SK-N-SH (cell line): ENCODE measurements around the gene XXYLT1. TPM values are rescaled to one million over a fixed set of nuclear protein-coding genes. Genes with fewer than 3 reads are reported as not detected.

Source experiments
- CTCF ChIA-PET: fragments of 300-600, 350-600 bp; formaldehyde crosslinking; extraction: SDS; loops from one replicate; lab custom pipeline; 2021; lab: Yijun Ruan, JAX
- POLR2A ChIA-PET: fragments of 350-600 bp; sonication (Branson Sonifier 250); formaldehyde crosslinking; extraction: SDS; loops from one replicate; lab custom pipeline; 2020; ENCODE audit warnings: antibody characterized with exemption, inconsistent platforms; lab: Yijun Ruan, JAX
- DNase-seq: peaks from one replicate; pipeline ENCODE4 v3.0.0; 2012
- H2AFZ ChIP-seq: fragments of 200-600 bp; sonication (generic); 2 replicates; pipeline ENCODE4 v1.8.1; 2016; ENCODE audit warnings: antibody characterized with exemption, mild to moderate bottlenecking, low read depth
- H3F3A ChIP-seq: fragments of 200-600 bp; sonication (generic); replicated peaks from 2 replicates; pipeline ENCODE3; 2016; ENCODE audit warnings: antibody characterized with exemption, mild to moderate bottlenecking; ENCODE audit not compliant: insufficient read depth
- H3K27ac ChIP-seq, 2 experiments: fragments of 200-500 bp in 1 of 2; fragments of 200-600 bp in 1 of 2; sonication (Bioruptor generic) in 1 of 2; sonication (generic), shearing (Covaris generic) in 1 of 2; 2 replicates each; pipeline versions ENCODE4 v1.5.1 to v1.6.1; 2014 to 2016; ENCODE audit warnings: low read depth in 2 of 2, inconsistent platforms in 1 of 2, low read length in 1 of 2, mild to moderate bottlenecking in 1 of 2, mixed read lengths in 1 of 2
- H3K27me3 ChIP-seq: fragments of 200-600 bp; sonication (generic), shearing (Covaris generic); 2 replicates; pipeline ENCODE4 v1.6.1; 2016; ENCODE audit warnings: mixed run types; ENCODE audit not compliant: insufficient read depth
- H3K36me3 ChIP-seq, 2 experiments: fragments of 200-500 bp in 1 of 2; fragments of 200-600 bp in 1 of 2; sonication (Bioruptor generic) in 1 of 2; sonication (generic) in 1 of 2; replicated peaks in 1 of 2; 2 replicates each; pipeline versions ENCODE3 to v1.5.1; 2014 to 2016; ENCODE audit warnings: low read length in 1 of 2, mild to moderate bottlenecking in 1 of 2; ENCODE audit not compliant: insufficient read depth in 2 of 2, control insufficient read depth in 1 of 2
- H3K4me1 ChIP-seq, 2 experiments: fragments of 200-500 bp in 1 of 2; fragments of 200-600 bp in 1 of 2; sonication (Bioruptor generic) in 1 of 2; sonication (generic), shearing (Covaris generic) in 1 of 2; 2 replicates each; pipeline versions ENCODE4 v1.5.1 to v1.6.1; 2014 to 2016; ENCODE audit warnings: low read depth in 1 of 2, low read length in 1 of 2, mixed run types in 1 of 2; ENCODE audit not compliant: insufficient read depth in 2 of 2, control insufficient read depth in 1 of 2
- H3K4me2 ChIP-seq: fragments of 200-600 bp; sonication (generic), shearing (Covaris generic); 2 replicates; pipeline ENCODE4 v1.6.1; 2017; ENCODE audit warnings: mixed run types
- H3K4me3 ChIP-seq, 2 experiments: fragments of 200-500 bp in 1 of 2; fragments of 200-600 bp in 1 of 2; sonication (Bioruptor generic) in 1 of 2; sonication (generic), shearing (Covaris generic) in 1 of 2; 2 replicates each; pipeline versions ENCODE4 v1.5.1 to v1.8.1; 2014 to 2016; ENCODE audit warnings: low read depth in 2 of 2, inconsistent platforms in 1 of 2, low read length in 1 of 2, mild to moderate bottlenecking in 1 of 2, mixed read lengths in 1 of 2, moderate library complexity in 1 of 2
- H3K79me2 ChIP-seq: fragments of 200-600 bp; sonication (generic); 2 replicates; pipeline ENCODE4 v1.8.1; 2017; ENCODE audit warnings: mild to moderate bottlenecking; ENCODE audit not compliant: insufficient read depth
- H3K9ac ChIP-seq: fragments of 200-600 bp; sonication (generic); 2 replicates; pipeline ENCODE4 v1.6.1; 2017; ENCODE audit warnings: mixed run types
- H3K9me2 ChIP-seq: fragments of 200-600 bp; sonication (generic); 2 replicates; pipeline ENCODE4 v1.6.1; 2017; ENCODE audit warnings: mixed run types
- H3K9me3 ChIP-seq: fragments of 200-600 bp; sonication (generic); 2 replicates; pipeline ENCODE4 v1.6.1; 2017; ENCODE audit warnings: mixed run types, mild to moderate bottlenecking, moderate library complexity
- H4K20me1 ChIP-seq: fragments of 200-600 bp; sonication (generic); 2 replicates; pipeline ENCODE4 v1.6.1; 2017; ENCODE audit warnings: mild to moderate bottlenecking, mixed run types; ENCODE audit not compliant: insufficient read depth
- EP300 ChIP-seq, 2 experiments: IDR thresholded peaks; 2 replicates each; pipeline versions ENCODE4 v1.4.0 to v1.6.1; 2012; ENCODE audit warnings: borderline replicate concordance in 1 of 2, low read depth in 1 of 2, low read length in 1 of 2
- GABPA ChIP-seq: IDR thresholded peaks from 2 replicates; pipeline ENCODE4 v1.4.0; 2012; ENCODE audit warnings: low read depth, mild to moderate bottlenecking
- GATA2 ChIP-seq: sonication (generic); formaldehyde crosslinking; IDR thresholded peaks from 2 replicates; pipeline ENCODE4 v1.5.0; 2020; ENCODE audit warnings: mild to moderate bottlenecking, missing genetic modification reagents
- NRF1 ChIP-seq: IDR thresholded peaks from 2 replicates; pipeline ENCODE4 v1.6.1; 2012; ENCODE audit warnings: low read depth, mild to moderate bottlenecking, low read length
- RCOR1 ChIP-seq: fragments of 150-350 bp; IDR thresholded peaks from 2 replicates; pipeline ENCODE4 v1.6.1; 2017; ENCODE audit warnings: antibody characterized with exemption, low read length
- RFX5 ChIP-seq: IDR thresholded peaks from 2 replicates; pipeline ENCODE4 v1.6.1; 2012; ENCODE audit warnings: mild to moderate bottlenecking, improper control_type of control experiment, low read length
- RXRA ChIP-seq: IDR thresholded peaks from 2 replicates; pipeline ENCODE4 v1.4.0; 2012; ENCODE audit warnings: low read depth, mild to moderate bottlenecking, borderline replicate concordance
- TAF1 ChIP-seq: IDR thresholded peaks from 2 replicates; pipeline ENCODE4 v1.6.1; 2012; ENCODE audit warnings: low read depth, mild to moderate bottlenecking, low read length, moderate library complexity, borderline replicate concordance
- TEAD4 ChIP-seq: IDR thresholded peaks from 2 replicates; pipeline ENCODE4 v1.4.0; 2012; ENCODE audit warnings: mild to moderate bottlenecking, borderline replicate concordance; ENCODE audit not compliant: insufficient read depth
- YY1 ChIP-seq: IDR thresholded peaks from 2 replicates; pipeline ENCODE4 v1.4.0; 2012; ENCODE audit warnings: low read depth, mild to moderate bottlenecking
- WGBS: methylation state at CpG from one replicate; pipeline ENCODE4 v1.1.6; 2017; ENCODE audit warnings: low lambda C conversion rate; 5-methylcytosine and 5-hydroxymethylcytosine counted together
- polyA plus RNA-seq, 3 experiments: library from polyadenylated mRNA; depleted of rRNA; stranded (reverse); fragments of >200 nt; gene quantifications; 2 replicates each; pipeline ENCODE4 v1.2.3, GENCODE V29; 2012
- TF ChIP-seq, protein P1 (sequence below): IDR thresholded peaks from 2 replicates; pipeline ENCODE4 v1.4.0; 2012; ENCODE audit warnings: low read depth
- TF ChIP-seq, protein P2 (sequence below): fragments of 150-350 bp; IDR thresholded peaks from 2 replicates; pipeline ENCODE4 v1.6.1; 2017; ENCODE audit warnings: antibody characterized with exemption, low read length, low read depth, borderline replicate concordance
- TF ChIP-seq, protein P3 (sequence below): IDR thresholded peaks from 2 replicates; pipeline ENCODE4 v1.6.1; 2012; ENCODE audit warnings: mild to moderate bottlenecking, low read depth, low read length, moderate library complexity
- TF ChIP-seq, protein P4 (sequence below): IDR thresholded peaks from 2 replicates; pipeline ENCODE4 v1.4.0; 2012; ENCODE audit warnings: low read depth, borderline replicate concordance
- TF ChIP-seq, protein P5 (sequence below): IDR thresholded peaks from 2 replicates; pipeline ENCODE4 v1.4.0; 2012; ENCODE audit warnings: low read depth, borderline replicate concordance

XXYLT1 gene
- polyA plus RNA-seq, 1 of the 3 experiments (the other 2 are of a cell fraction): 22.6 TPM

DNA sequence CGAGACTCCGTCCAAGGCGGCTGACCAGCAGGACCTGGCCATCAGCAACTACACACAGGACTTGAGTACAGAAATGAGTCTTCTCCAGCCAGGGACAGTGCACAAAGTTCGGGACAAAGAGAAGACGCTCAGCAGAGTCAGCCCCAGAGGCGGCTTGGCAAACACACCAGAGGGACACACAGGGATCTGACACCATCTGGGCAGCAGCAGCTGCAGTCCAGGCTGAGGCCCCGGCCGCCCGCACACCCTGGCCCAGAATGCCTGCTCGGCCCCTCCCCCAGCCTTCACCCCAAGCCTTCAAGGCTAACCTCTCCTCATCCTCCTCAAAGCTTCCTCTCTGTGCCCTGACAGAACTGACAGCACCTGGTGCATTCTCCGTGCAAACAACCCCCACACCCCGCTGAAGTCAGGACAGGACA lies 61.1 kb downstream of the XXYLT1 start:
- DNase-seq: peak; percentile 84
- H3K9me2 ChIP-seq: no peaks in the 10 kb centered on the region
- peaks cover 30% of the 10 kb centered on the region for H3F3A ChIP-seq
- ChIA-PET CTCF (interaction anchor here (0.9 to 1.9 kb wide), 9 partner anchors 22 to 527 kb away, joined by 3 to 6 read pairs (median 3); no protein-coding TSS in a partner anchor), POLR2A (interaction anchor here (0.9 to 1.4 kb wide), 2 partner anchors 21 to 51 kb away, joined by 3 to 4 read pairs; no protein-coding TSS in a partner anchor)
- WGBS: 54% methylated on average over 4 of the region's 12 CpGs
- TF ChIP-seq, protein P1, sequence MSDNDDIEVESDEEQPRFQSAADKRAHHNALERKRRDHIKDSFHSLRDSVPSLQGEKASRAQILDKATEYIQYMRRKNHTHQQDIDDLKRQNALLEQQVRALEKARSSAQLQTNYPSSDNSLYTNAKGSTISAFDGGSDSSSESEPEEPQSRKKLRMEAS: no peak
- TF ChIP-seq RCOR1 (peak; percentile 34; the same call in 1 of the 2 replicates), EP300 (IDR thresholded peaks at IDR 0.05; ENCODE audit: borderline replicate concordance in 1 of 2, low read depth in 1 of 2, low read length in 1 of 2) (peak in 1 of 2 experiments; percentile 16; a peak in 1 of 4 replicates), RFX5 (no peak)
- TF ChIP-seq, protein P2, sequence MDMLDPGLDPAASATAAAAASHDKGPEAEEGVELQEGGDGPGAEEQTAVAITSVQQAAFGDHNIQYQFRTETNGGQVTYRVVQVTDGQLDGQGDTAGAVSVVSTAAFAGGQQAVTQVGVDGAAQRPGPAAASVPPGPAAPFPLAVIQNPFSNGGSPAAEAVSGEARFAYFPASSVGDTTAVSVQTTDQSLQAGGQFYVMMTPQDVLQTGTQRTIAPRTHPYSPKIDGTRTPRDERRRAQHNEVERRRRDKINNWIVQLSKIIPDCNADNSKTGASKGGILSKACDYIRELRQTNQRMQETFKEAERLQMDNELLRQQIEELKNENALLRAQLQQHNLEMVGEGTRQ: no peak
- no peaks in the 10 kb centered on the region for H3K36me3 ChIP-seq
- H2AFZ ChIP-seq: peak overlapping the region; percentile 5; the same call in 1 of the 2 replicates
- H3K27me3 ChIP-seq: no peaks in the 10 kb centered on the region
- H3K4me2 ChIP-seq: peak overlapping the region; percentile 80
- H3K4me3 ChIP-seq: peak overlapping the region in 1 of 2 experiments; percentile 42; a peak in 1 of 4 replicates
- H3K79me2 ChIP-seq: peaks cover 48% of the 10 kb centered on the region
- peaks cover 31 to 39% of the 10 kb centered on the region in 2 experiments for H3K4me1 ChIP-seq
- H3K9ac ChIP-seq: peak overlapping the region; percentile 55; the same call in 1 of the 2 replicates
- no peaks in the 10 kb centered on the region for H3K9me3 ChIP-seq
- peak overlapping the region; percentile 93 to 94 for H3K27ac ChIP-seq
- H4K20me1 ChIP-seq: no peaks in the 10 kb centered on the region

DNA sequence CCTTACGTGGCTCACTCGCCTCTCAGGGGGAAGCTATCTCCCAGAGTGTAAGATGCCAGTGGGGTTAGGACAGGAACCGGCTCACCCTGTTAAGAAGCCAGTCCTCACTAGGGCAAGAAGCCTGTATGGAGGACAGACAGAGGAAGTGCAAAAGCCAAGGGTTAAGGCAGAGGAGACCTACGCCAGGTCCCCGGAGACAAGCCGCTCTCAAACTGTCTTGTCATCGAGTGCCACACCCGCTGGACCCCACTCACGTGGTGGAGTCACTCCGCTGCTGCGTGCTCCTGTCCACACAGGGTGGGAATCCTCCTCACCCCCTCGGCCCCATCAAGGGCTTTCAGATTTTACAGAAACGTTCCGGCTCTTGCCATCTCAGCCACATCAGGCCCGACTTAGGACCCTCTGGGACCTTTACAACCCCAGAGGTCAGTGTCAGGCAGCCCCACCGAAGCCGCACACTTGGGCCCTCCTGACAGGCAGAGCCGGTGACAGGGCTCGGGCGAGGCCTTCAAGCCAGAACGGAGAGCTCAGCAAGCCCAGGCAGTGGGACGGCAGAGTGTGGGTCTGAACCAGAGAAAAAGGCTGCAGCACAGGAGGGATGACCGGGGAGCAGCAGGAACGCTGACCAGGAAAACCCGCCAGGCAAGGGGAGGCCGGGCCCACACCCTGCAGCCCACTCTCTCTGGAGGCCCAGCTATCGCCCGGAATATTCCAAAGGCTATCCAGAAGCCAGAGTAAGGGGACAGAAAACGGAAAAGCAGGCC lies 61.7 kb downstream of the XXYLT1 start:
- H3K9me3 ChIP-seq: no peaks in the 10 kb centered on the region
- WGBS: 88% methylated on average over 14 of the region's 29 CpGs
- no peak overlapping the region for H2AFZ ChIP-seq
- no peak overlapping the region for H3K4me3 ChIP-seq
- H3K79me2 ChIP-seq: peaks cover 42% of the 10 kb centered on the region
- H3K36me3 ChIP-seq: no peaks in the 10 kb centered on the region
- CTCF ChIA-PET: interaction anchor here (0.9 to 2.1 kb wide), 8 partner anchors 15 to 527 kb away, joined by 3 to 6 read pairs (median 4); no protein-coding TSS in a partner anchor
- peak; percentile 49 for DNase-seq
- H3F3A ChIP-seq: peaks cover 35% of the 10 kb centered on the region
- H4K20me1 ChIP-seq: no peaks in the 10 kb centered on the region
- H3K9me2 ChIP-seq: no peaks in the 10 kb centered on the region
- peaks cover 37 to 44% of the 10 kb centered on the region in 2 experiments for H3K4me1 ChIP-seq
- POLR2A ChIA-PET: interaction anchor here (0.9 to 1.1 kb wide), 2 partner anchors 13 to 51 kb away, joined by 3 read pairs; no protein-coding TSS in a partner anchor
- peak overlapping the region; percentile 93 to 94 for H3K27ac ChIP-seq
- H3K9ac ChIP-seq: no peak overlapping the region
- H3K27me3 ChIP-seq: no peaks in the 10 kb centered on the region
- peak overlapping the region; percentile 80; the same call in 1 of the 2 replicates for H3K4me2 ChIP-seq
- no peak for TF ChIP-seq GABPA
- TF ChIP-seq GATA2 (CRISPR knock-in tag): no peak
- TF ChIP-seq, protein P3, sequence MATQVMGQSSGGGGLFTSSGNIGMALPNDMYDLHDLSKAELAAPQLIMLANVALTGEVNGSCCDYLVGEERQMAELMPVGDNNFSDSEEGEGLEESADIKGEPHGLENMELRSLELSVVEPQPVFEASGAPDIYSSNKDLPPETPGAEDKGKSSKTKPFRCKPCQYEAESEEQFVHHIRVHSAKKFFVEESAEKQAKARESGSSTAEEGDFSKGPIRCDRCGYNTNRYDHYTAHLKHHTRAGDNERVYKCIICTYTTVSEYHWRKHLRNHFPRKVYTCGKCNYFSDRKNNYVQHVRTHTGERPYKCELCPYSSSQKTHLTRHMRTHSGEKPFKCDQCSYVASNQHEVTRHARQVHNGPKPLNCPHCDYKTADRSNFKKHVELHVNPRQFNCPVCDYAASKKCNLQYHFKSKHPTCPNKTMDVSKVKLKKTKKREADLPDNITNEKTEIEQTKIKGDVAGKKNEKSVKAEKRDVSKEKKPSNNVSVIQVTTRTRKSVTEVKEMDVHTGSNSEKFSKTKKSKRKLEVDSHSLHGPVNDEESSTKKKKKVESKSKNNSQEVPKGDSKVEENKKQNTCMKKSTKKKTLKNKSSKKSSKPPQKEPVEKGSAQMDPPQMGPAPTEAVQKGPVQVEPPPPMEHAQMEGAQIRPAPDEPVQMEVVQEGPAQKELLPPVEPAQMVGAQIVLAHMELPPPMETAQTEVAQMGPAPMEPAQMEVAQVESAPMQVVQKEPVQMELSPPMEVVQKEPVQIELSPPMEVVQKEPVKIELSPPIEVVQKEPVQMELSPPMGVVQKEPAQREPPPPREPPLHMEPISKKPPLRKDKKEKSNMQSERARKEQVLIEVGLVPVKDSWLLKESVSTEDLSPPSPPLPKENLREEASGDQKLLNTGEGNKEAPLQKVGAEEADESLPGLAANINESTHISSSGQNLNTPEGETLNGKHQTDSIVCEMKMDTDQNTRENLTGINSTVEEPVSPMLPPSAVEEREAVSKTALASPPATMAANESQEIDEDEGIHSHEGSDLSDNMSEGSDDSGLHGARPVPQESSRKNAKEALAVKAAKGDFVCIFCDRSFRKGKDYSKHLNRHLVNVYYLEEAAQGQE: no peak
- no peak for TF ChIP-seq RXRA
- TF ChIP-seq YY1: no peak
- no peak for TF ChIP-seq NRF1
- TF ChIP-seq TEAD4: no peak
- TF ChIP-seq, protein P4, sequence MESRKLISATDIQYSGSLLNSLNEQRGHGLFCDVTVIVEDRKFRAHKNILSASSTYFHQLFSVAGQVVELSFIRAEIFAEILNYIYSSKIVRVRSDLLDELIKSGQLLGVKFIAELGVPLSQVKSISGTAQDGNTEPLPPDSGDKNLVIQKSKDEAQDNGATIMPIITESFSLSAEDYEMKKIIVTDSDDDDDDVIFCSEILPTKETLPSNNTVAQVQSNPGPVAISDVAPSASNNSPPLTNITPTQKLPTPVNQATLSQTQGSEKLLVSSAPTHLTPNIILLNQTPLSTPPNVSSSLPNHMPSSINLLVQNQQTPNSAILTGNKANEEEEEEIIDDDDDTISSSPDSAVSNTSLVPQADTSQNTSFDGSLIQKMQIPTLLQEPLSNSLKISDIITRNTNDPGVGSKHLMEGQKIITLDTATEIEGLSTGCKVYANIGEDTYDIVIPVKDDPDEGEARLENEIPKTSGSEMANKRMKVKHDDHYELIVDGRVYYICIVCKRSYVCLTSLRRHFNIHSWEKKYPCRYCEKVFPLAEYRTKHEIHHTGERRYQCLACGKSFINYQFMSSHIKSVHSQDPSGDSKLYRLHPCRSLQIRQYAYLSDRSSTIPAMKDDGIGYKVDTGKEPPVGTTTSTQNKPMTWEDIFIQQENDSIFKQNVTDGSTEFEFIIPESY: no peak
- TF ChIP-seq TAF1: no peak
- no peak for TF ChIP-seq RCOR1
- TF ChIP-seq, protein P5, sequence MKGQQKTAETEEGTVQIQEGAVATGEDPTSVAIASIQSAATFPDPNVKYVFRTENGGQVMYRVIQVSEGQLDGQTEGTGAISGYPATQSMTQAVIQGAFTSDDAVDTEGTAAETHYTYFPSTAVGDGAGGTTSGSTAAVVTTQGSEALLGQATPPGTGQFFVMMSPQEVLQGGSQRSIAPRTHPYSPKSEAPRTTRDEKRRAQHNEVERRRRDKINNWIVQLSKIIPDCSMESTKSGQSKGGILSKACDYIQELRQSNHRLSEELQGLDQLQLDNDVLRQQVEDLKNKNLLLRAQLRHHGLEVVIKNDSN: no peak
